GM21360 (cell line): ENCODE measurements around the gene KPNA3.
"Not testable (repeated sequence)": the region's sequence is repeated elsewhere in the genome, so short reads cannot be mapped to it uniquely, and the experiment has no call there.

Experiments
- ATAC-seq: cut with Tn5 transposase; IDR thresholded peaks from one replicate; pipeline ENCODE4 v1.9.1; 2021; ENCODE audit warnings: mild to moderate bottlenecking, moderate library complexity; ENCODE audit not compliant: unreplicated experiment

Gene KPNA3

GRCh38 chr13:49792550-49793324, at the start of gene KPNA3:
Gene KPNA3, minus strand, starts transcription at chr13:49792682. Its CDS starts 176 bp downstream, at chr13:49792506.
- peak; percentile 89 for ATAC-seq

GRCh38 chr13:49841964-49842363, 49.5 kb upstream of the KPNA3 start:
- ATAC-seq, result no peak

- no peak for ATAC-seq
Measured at GRCh38 chr13:49840675-49841074, 48.2 kb upstream of the KPNA3 start.

- no peak for ATAC-seq
Measured at GRCh38 chr13:49840266-49840665, 47.8 kb upstream of the KPNA3 start.

- ATAC-seq, result no peak
Measured at GRCh38 chr13:49838989-49839388, 46.5 kb upstream of the KPNA3 start.

- ATAC-seq, result no peak
Measured at GRCh38 chr13:49836516-49836915, 44.0 kb upstream of the KPNA3 start.

GRCh38 chr13:49833402-49833801, 40.9 kb upstream of the KPNA3 start:
- no peak for ATAC-seq

- ATAC-seq, result no peak
Measured at GRCh38 chr13:49831455-49831854, 39.0 kb upstream of the KPNA3 start.

- ATAC-seq, result no peak
Measured at GRCh38 chr13:49830721-49831120, 38.2 kb upstream of the KPNA3 start.

GRCh38 chr13:49829715-49830114, 37.2 kb upstream of the KPNA3 start:
- ATAC-seq, result no peak

GRCh38 chr13:49828453-49828852, 36.0 kb upstream of the KPNA3 start:
- ATAC-seq, result no peak

- ATAC-seq, result no peak
Measured at GRCh38 chr13:49827891-49828290, 35.4 kb upstream of the KPNA3 start.

- ATAC-seq, result no peak
Measured at GRCh38 chr13:49827336-49827735, 34.9 kb upstream of the KPNA3 start.

- ATAC-seq, result no peak
Measured at GRCh38 chr13:49821216-49822009, 28.9 kb upstream of the KPNA3 start.

- ATAC-seq, result no peak
Measured at GRCh38 chr13:49820591-49821215, 28.2 kb upstream of the KPNA3 start.

GRCh38 chr13:49816047-49816446, 23.6 kb upstream of the KPNA3 start:
- ATAC-seq, result not testable (repeated sequence)

GRCh38 chr13:49814551-49815270, 22.2 kb upstream of the KPNA3 start:
- ATAC-seq, result no peak

- no peak for ATAC-seq
Measured at GRCh38 chr13:49812812-49813211, 20.3 kb upstream of the KPNA3 start.

- no peak for ATAC-seq
Measured at GRCh38 chr13:49811527-49811908, 19.0 kb upstream of the KPNA3 start.

- ATAC-seq, result no peak
Measured at GRCh38 chr13:49810567-49811526, 18.4 kb upstream of the KPNA3 start.
